A549 (cell line): ENCODE results near the gene C10orf90. TPM values are rescaled to one million over a fixed set of nuclear protein-coding genes. Genes with fewer than 3 reads are reported as not detected.
A peak's percentile ranks its signal among the peaks of the same experiment; 100 is the strongest.
"Not testable (repeated sequence)": the region's sequence is repeated elsewhere in the genome, so short reads cannot be mapped to it uniquely, and the experiment has no call there.

Experiments
- ATAC-seq, 2 experiments: fragments of 200-7000 bp in 1 of 2; fragments of >200 bp in 1 of 2; cut with Nextera tagmentation in 1 of 2; cut with Tn5 transposase in 1 of 2; 3 replicates each; pipeline versions ENCODE4 v1.8.0 to v1.9.1; 2018 to 2020; ENCODE audit warnings: mild to moderate bottlenecking in 1 of 2, moderate library complexity in 1 of 2
- CTCF ChIA-PET: fragments of 300-600 bp; sonication (Branson Sonifier 250); formaldehyde crosslinking; extraction: SDS; loops from one replicate; lab custom pipeline; 2021; ENCODE audit warnings: antibody characterized with exemption, inconsistent platforms; lab: Yijun Ruan, JAX
- POLR2A ChIA-PET: fragments of 350-600 bp; formaldehyde crosslinking; extraction: SDS; loops from one replicate; lab custom pipeline; 2021; ENCODE audit warnings: antibody characterized with exemption, inconsistent platforms; lab: Yijun Ruan, JAX
- DNase-seq, 2 experiments: peaks; one replicate each; pipeline versions ENCODE4 v3.0.0 to v3.0.0-alpha.2; 2011 to 2016; ENCODE audit warnings: low read depth in 1 of 2, low spot score in 1 of 2
- FAIRE-seq: peaks from 2 replicates; lab custom pipeline; 2011; peaks lifted over from hg19 to GRCh38; lab: Jason Lieb, UNC
- H3K27ac ChIP-seq, 2 experiments: fragments of >200 bp; sonication (Bioruptor Twin); formaldehyde crosslinking; 3 replicates each; pipeline ENCODE4 v1.5.1; 2016 to 2017
- H3K4me1 ChIP-seq: fragments of >200 bp; sonication (Bioruptor Twin); formaldehyde crosslinking; 3 replicates; pipeline ENCODE4 v1.6.1; 2016
- H3K4me2 ChIP-seq: fragments of >200 bp; sonication (Bioruptor Twin); formaldehyde crosslinking; 3 replicates; pipeline ENCODE4 v1.6.1; 2016
- H3K4me3 ChIP-seq: fragments of >200 bp; sonication (Bioruptor Twin); formaldehyde crosslinking; 3 replicates; pipeline ENCODE4 v1.5.1; 2016
- H3K9me3 ChIP-seq: fragments of >200 bp; sonication (Bioruptor Twin); formaldehyde crosslinking; 3 replicates; pipeline ENCODE4 v1.6.1; 2016
- CBX8 ChIP-seq: fragments of 200-600 bp; sonication (generic); IDR thresholded peaks from 2 replicates; pipeline ENCODE4 v1.6.1; 2016
- CEBPB ChIP-seq, 2 experiments: fragments of >200 bp in 1 of 2; sonication (Bioruptor Twin) in 1 of 2; formaldehyde crosslinking in 1 of 2; IDR thresholded peaks; 2 replicates each; pipeline ENCODE4 v1.6.1; 2012 to 2016
- CHD2 ChIP-seq: fragments of 150-350 bp; IDR thresholded peaks from 2 replicates; pipeline ENCODE4 v1.6.1; 2014; ENCODE audit warnings: low read length; ENCODE audit not compliant: partially characterized antibody
- EP300 ChIP-seq, 2 experiments: fragments of >200 bp; sonication (Bioruptor Twin); formaldehyde crosslinking; IDR thresholded peaks; 2 replicates in 1 of 2; 3 replicates in 1 of 2; pipeline ENCODE4 v1.6.1; 2016 to 2017
- FOSL2 ChIP-seq, 2 experiments: fragments of 450-650 bp in 1 of 2; fragments of >200 bp in 1 of 2; sonication (Bioruptor Twin) in 1 of 2; formaldehyde crosslinking; IDR thresholded peaks; 2 replicates each; pipeline versions ENCODE4 v1.5.0 to v1.6.1; 2016 to 2020; ENCODE audit warnings: mild to moderate bottlenecking in 1 of 2, moderate library complexity in 1 of 2
- GATA3 ChIP-seq: IDR thresholded peaks from 2 replicates; pipeline ENCODE4 v1.6.1; 2012; ENCODE audit warnings: borderline replicate concordance
- HOXB5 ChIP-seq: fragments of 250-450 bp; sonication (Bioruptor Pico); IDR thresholded peaks from 2 replicates; pipeline ENCODE4 v1.5.0; 2020; ENCODE audit warnings: mild to moderate bottlenecking, moderate library complexity
- JUNB ChIP-seq: fragments of >200 bp; sonication (Bioruptor Twin); formaldehyde crosslinking; IDR thresholded peaks from 2 replicates; pipeline ENCODE4 v1.6.1; 2016
- KDM5A ChIP-seq: fragments of 200-600 bp; sonication (generic); IDR thresholded peaks from 2 replicates; pipeline ENCODE4 v1.6.1; 2016; ENCODE audit warnings: antibody characterized with exemption, mild to moderate bottlenecking
- MAFK ChIP-seq: fragments of 450-650 bp; IDR thresholded peaks from 2 replicates; pipeline ENCODE4 v1.6.1; 2014; ENCODE audit not compliant: partially characterized antibody
- POLR2AphosphoS2 ChIP-seq: conservative IDR thresholded peaks from 2 replicates; pipeline ENCODE4 v1.6.1; 2012; ENCODE audit warnings: low read length, improper control_type of control experiment, inconsistent platforms
- RNF2 ChIP-seq: fragments of 200-600 bp; sonication (generic); IDR thresholded peaks from 2 replicates; pipeline ENCODE4 v1.6.1; 2016; ENCODE audit warnings: low read depth, mild to moderate bottlenecking, antibody characterized with exemption, moderate library complexity, borderline replicate concordance
- ZNF302 ChIP-seq: fragments of 250-450 bp; sonication (Bioruptor Pico); IDR thresholded peaks from 2 replicates; pipeline ENCODE4 v1.9.0; 2021; ENCODE audit warnings: inconsistent platforms, mild to moderate bottlenecking, moderate library complexity
- ZSCAN20 ChIP-seq: fragments of 250-450 bp; sonication (Bioruptor Pico); IDR thresholded peaks from 2 replicates; pipeline ENCODE4 v1.8.0; 2022; ENCODE audit warnings: mild to moderate bottlenecking, moderate library complexity
- WGBS: methylation state at CpG from one replicate; pipeline ENCODE4 v1.1.6; 2017; ENCODE audit errors: missing lambda C conversion rate; 5-methylcytosine and 5-hydroxymethylcytosine counted together
- polyA plus RNA-seq, 4 experiments: library from polyadenylated mRNA; depleted of rRNA in 3 of 4; stranded (reverse); fragments of >200 nt; fragmentation: RNase III in 1 of 4; extraction: RNeasy Plus Mini Kit Qiagen cat#74134 plus additional on column Dnase treatment in 1 of 4; gene quantifications; 2 replicates in 3 of 4; 3 replicates in 1 of 4; pipeline ENCODE4 v1.2.3, GENCODE V29; 2011 to 2017
- TF ChIP-seq, protein P1 (sequence below): fragments of >200 bp; sonication (Bioruptor Twin); formaldehyde crosslinking; IDR thresholded peaks from 2 replicates; pipeline ENCODE4 v1.6.1; 2016
- TF ChIP-seq, protein P2 (sequence below): fragments of 250-450 bp; sonication (Bioruptor Pico); IDR thresholded peaks from 2 replicates; pipeline ENCODE4 v1.5.0; 2020; ENCODE audit warnings: low read depth, mild to moderate bottlenecking, moderate library complexity
- TF ChIP-seq, protein P3 (sequence below): IDR thresholded peaks from 2 replicates; pipeline ENCODE4 v1.6.1; 2012
- TF ChIP-seq, protein P4 (sequence below): fragments of >200 bp; sonication (Bioruptor Twin); formaldehyde crosslinking; IDR thresholded peaks from 3 replicates; pipeline ENCODE4 v1.6.1; 2016

C10orf90 gene
- polyA plus RNA-seq, 2 of the 4 experiments (the other 2 are of a cell fraction) = 0.70 to 2.0 TPM

DNA sequence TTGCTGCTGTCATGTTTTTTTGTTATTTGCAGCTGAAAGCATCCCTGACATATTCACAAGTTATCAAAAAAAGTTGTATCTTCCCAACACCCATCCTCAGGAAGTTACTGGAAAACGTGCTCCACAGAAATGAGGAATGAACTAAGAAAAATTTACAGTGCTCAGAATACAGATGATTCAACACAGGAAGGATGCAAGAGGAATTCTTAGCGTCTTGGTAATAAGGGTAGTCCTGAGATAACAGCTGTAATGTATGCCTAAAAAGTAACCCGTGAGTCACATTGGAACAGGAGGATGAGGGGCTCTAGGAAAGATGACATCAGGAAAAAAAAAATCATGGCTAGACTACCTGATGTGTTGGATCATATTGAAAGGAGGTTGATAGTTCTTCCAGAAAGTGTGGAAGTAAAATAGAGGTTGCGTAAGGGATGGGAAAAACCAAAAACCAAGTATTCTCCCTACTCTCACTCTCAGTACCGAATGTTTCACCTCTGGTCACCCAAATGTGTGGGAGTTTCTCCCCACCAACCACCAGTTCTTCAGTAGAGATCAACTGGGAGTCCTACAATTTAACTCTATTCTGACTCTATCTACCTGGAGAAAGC is 286.1 kb downstream of the C10orf90 start:
- Histone ChIP-seq H3K4me1 (no peaks in the 10 kb centered on the region), H3K4me2 (no peak overlapping the region), H3K4me3 (no peak overlapping the region), H3K9me3 (peaks cover 16% of the 10 kb centered on the region; the same call in 1 of the 3 replicates), H3K27ac (peak overlapping the region in 1 of 2 experiments; percentile 22; a peak in 1 of 6 replicates)
- peak in 1 of 2 experiments; percentile 16; a peak in 1 of 6 replicates for ATAC-seq
- DNase-seq = peak in 1 of 2 experiments; percentile 32
- TF ChIP-seq GATA3 (no peak), JUNB (peak; percentile 48; the same call in 1 of the 2 replicates), RNF2 (no peak), MAFK (peak; percentile 37), ZSCAN20 (no peak), FOSL2 (IDR thresholded peaks at IDR 0.05) (no peak), FOSL2 (CRISPR knock-in tag; IDR thresholded peaks at IDR 0.05) (peak; percentile 36), HOXB5 (no peak), POLR2AphosphoS2 (no peak), EP300 (IDR thresholded peaks at IDR 0.05) (no peak), KDM5A (no peak), CEBPB (IDR thresholded peaks at IDR 0.05) (peak; percentile 6 to 52; a peak in 2 of 4 replicates)
- TF ChIP-seq, protein P1, sequence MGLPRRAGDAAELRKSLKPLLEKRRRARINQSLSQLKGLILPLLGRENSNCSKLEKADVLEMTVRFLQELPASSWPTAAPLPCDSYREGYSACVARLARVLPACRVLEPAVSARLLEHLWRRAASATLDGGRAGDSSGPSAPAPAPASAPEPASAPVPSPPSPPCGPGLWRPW = no peak
- TF ChIP-seq, protein P2, sequence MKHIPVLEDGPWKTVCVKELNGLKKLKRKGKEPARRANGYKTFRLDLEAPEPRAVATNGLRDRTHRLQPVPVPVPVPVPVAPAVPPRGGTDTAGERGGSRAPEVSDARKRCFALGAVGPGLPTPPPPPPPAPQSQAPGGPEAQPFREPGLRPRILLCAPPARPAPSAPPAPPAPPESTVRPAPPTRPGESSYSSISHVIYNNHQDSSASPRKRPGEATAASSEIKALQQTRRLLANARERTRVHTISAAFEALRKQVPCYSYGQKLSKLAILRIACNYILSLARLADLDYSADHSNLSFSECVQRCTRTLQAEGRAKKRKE (CRISPR knock-in tag) = no peak
- TF ChIP-seq, protein P3, sequence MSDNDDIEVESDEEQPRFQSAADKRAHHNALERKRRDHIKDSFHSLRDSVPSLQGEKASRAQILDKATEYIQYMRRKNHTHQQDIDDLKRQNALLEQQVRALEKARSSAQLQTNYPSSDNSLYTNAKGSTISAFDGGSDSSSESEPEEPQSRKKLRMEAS = no peak
- FAIRE-seq = no peak
- 28% methylated on average over 5 of the region's 5 CpGs for WGBS
- POLR2A ChIA-PET = no interaction called here
- CTCF ChIA-PET = interaction anchor here (0.6 to 1.7 kb wide), 8 partner anchors 117 to 450 kb away, joined by 3 to 7 read pairs (median 4); no protein-coding TSS in a partner anchor

DNA sequence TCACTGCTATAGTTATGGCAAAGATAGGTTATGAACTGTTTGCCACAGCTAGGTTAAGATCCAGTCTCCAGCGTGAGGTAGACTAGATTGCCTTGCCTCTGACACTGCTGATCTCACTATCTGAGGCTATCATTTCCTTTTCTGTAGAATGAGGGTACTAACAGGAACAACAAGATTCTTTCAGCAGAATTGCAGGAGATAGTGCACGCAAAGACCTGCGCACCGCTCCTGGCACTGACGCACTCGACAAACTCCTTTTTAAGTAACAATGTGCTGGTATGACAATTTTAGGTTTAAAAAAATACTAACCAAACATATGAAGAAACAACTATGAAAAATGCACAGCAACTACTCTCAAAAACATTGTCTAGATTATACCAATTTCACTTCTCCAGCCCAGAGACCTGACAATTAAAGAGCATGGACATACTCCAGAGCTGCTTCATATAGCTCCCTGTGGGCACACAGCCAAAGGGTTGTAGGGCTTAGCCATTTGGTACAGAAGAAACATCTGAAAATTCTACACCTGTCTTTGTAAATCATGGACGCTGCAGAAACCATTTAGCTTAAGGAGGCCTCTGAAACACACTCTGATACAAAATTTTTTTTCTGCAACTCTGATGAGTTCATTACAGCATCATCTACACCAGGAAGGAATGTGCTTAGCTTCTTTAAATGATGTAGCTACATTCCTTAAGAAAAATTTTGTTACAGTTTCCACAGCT is 290.0 kb downstream of the C10orf90 start:
- H3K9me3 ChIP-seq = peaks cover 30% of the 10 kb centered on the region
- no peak for TF ChIP-seq KDM5A
- TF ChIP-seq ZNF302 (CRISPR knock-in tag) = no peak
- TF ChIP-seq CBX8 = no peak
- TF ChIP-seq FOSL2 (IDR thresholded peaks at IDR 0.05) = no peak
- TF ChIP-seq FOSL2 (CRISPR knock-in tag; IDR thresholded peaks at IDR 0.05) = no peak
- TF ChIP-seq, protein P4, sequence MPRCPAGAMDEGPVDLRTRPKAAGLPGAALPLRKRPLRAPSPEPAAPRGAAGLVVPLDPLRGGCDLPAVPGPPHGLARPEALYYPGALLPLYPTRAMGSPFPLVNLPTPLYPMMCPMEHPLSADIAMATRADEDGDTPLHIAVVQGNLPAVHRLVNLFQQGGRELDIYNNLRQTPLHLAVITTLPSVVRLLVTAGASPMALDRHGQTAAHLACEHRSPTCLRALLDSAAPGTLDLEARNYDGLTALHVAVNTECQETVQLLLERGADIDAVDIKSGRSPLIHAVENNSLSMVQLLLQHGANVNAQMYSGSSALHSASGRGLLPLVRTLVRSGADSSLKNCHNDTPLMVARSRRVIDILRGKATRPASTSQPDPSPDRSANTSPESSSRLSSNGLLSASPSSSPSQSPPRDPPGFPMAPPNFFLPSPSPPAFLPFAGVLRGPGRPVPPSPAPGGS = no peak
- no peak for TF ChIP-seq CHD2
- TF ChIP-seq, all 56 proteins: peak for 0
- H3K27ac ChIP-seq = no peak overlapping the region
- no peak overlapping the region for H3K4me2 ChIP-seq
- no peaks in the 10 kb centered on the region for H3K4me1 ChIP-seq
- no peak overlapping the region for H3K4me3 ChIP-seq
- ATAC-seq (no peak), DNase-seq (no peak), FAIRE-seq (no peak)
- ChIA-PET POLR2A (no interaction called here), CTCF (interaction anchor here (1.3 to 2.1 kb wide), 6 partner anchors 12 to 402 kb away, joined by 4 to 11 read pairs (median 4); no protein-coding TSS in a partner anchor)
- 80% methylated on average over 7 of the region's 7 CpGs for WGBS

DNA sequence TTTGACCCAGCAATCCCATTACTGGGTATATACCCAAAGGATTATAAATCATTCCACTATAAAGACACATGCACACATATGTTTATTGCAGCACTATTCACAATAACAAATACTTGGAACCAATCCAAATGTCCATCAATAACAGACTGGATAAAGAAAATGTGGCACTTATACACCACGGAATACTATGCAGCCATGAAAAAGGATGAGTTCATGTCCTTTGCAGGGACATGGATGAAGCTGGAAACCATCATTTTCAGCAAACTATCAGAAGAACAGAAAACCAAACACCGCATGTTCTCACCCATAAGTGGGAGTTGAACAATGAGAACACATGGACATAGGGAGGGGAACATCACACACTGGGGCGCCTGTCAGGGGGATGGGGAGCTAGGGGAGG is 291.3 kb downstream of the C10orf90 start:
- FAIRE-seq, DNase-seq, H3K4me2 ChIP-seq, H3K4me3 ChIP-seq, POLR2A ChIA-PET, H3K27ac ChIP-seq, ATAC-seq, H3K4me1 ChIP-seq: not testable (repeated sequence)
- peaks cover 41% of the 10 kb centered on the region for H3K9me3 ChIP-seq
- CTCF ChIA-PET = interaction anchor here (1.4 to 1.8 kb wide), 3 partner anchors 125 to 400 kb away, joined by 4 to 5 read pairs (median 4); no protein-coding TSS in a partner anchor
- WGBS = 27% methylated on average over 3 of the region's 3 CpGs
